Osteocyte (in vitro differentiated cells): ENCODE data around the gene EVC2. TPM values are rescaled to one million over a fixed set of nuclear protein-coding genes. Genes with fewer than 3 reads are reported as not detected.

Source experiments
- DNase-seq: peaks from one replicate; pipeline ENCODE4 v3.0.0; 2021; ENCODE audit warnings: mixed read lengths; ENCODE audit not compliant: unreplicated experiment; ENCODE audit errors: extremely low spot score
- H3K27ac Mint-ChIP-seq: one replicate; pipeline ENCODE4 v1.8.0; 2021; ENCODE audit warnings: mild to moderate bottlenecking, mixed read lengths; ENCODE audit not compliant: unreplicated experiment
- H3K27me3 Mint-ChIP-seq: one replicate; pipeline ENCODE4 v1.8.0; 2021; ENCODE audit warnings: mixed read lengths; ENCODE audit not compliant: unreplicated experiment
- H3K36me3 Mint-ChIP-seq: one replicate; pipeline ENCODE4 v1.8.0; 2021; ENCODE audit warnings: mixed read lengths; ENCODE audit not compliant: unreplicated experiment
- H3K4me1 Mint-ChIP-seq: one replicate; pipeline ENCODE4 v1.8.0; 2021; ENCODE audit warnings: mixed read lengths; ENCODE audit not compliant: unreplicated experiment
- H3K4me3 Mint-ChIP-seq: one replicate; pipeline ENCODE4 v1.8.0; 2021; ENCODE audit warnings: mild to moderate bottlenecking, moderate library complexity, mixed read lengths; ENCODE audit not compliant: unreplicated experiment
- H3K9me3 Mint-ChIP-seq: one replicate; pipeline ENCODE4 v1.8.0; 2021; ENCODE audit warnings: mixed read lengths; ENCODE audit not compliant: unreplicated experiment
- total RNA-seq: library from RNA; stranded (reverse); gene quantifications from 2 replicates; pipeline ENCODE4 v1.2.1, GENCODE V29; 2021
- TF ChIP-seq, protein P1 (sequence below): fragments of 200-600 bp; sonication (generic); IDR thresholded peaks from 2 replicates; pipeline ENCODE4 v1.5.0; 2021; ENCODE audit warnings: antibody characterized with exemption, mild to moderate bottlenecking, moderate library complexity

Gene EVC2
- total RNA-seq, 1 donor from 2014 or later = 3.1 TPM

DNA sequence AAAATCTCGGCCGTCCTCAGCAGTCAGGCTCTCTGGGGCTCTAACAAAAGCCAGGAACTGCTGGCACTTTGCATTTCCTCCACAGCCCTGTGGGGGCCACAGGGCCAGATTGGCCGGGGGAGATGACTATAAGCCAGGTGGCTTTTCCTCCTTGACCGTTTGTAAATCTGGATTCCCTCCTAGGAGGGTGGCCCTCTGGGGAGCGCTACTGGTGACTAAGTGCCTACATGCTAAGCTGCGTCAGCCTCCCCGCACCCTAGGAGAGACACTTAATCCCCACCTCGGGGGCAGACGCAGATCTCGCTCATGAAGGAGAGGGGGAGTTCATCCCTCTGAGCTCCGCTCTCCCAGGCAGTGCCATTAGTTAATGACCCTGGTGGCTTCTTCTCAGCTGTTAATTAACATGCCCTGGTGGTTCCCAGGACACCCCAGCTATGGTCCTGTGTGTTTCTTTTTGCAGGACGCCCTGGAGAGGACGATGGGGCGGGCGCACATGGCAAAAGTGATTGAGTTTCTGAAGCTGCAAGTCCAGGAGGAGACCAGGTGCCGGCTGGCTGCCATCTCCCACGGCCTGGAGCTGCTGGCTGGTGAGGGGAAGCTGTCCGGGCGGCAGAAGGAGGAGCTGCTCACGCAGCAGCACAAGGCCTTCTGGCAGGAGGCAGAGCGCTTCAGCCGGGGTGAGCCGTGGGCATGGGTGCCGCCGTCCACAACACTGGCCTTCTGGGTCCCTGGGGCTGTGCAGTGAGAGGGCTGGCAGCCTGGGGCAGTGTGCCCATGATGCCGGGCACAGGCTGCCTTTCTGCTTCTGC, 44.2 kb upstream of the EVC2 start:
- no peak overlapping the region for H3K27ac Mint-ChIP-seq
- peaks cover 47% of the 10 kb centered on the region for H3K4me1 Mint-ChIP-seq

DNA sequence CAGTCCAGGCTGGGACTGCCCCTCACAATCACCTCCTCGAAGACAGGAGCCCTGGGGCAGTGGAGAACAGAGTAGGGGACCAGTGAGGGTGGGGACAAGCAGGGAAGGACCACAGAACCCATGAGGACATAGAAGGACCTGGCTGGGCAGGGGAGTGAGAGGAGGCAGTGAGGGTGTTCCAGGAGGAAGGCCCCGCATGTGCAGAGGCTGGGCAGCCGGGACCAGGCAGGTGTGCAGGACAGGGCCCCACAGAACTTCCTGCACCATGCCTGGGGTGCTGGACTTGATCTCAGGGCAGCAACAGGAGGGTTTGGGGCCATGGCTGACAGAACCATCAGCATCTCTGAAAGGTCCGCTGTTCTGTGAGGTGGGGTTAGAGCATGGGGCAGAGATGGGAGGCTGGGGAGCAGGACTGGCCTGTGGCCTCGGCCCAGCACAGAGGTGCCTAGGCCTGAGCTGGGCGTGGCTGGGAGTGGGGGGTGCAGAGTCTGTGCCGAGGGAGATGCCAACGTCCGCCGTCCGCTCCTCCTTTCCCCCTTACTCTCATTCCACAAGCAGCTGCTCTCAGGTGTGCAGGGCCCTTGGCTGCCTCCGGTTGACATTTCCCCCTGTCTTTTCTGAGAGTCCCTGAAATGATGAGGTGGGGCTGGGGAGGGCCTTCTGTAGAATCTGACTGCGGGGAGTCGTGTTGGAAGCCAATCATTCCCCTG, 43.5 kb upstream of the EVC2 start:
- Mint-ChIP-seq H3K4me3 (no peak overlapping the region), H3K36me3 (peaks cover 43% of the 10 kb centered on the region), H3K27me3 (no peaks in the 10 kb centered on the region), H3K4me1 (peaks cover 54% of the 10 kb centered on the region), H3K27ac (peak overlapping the region; percentile 44), H3K9me3 (no peaks in the 10 kb centered on the region)
- DNase-seq = peak; percentile 82
- TF ChIP-seq, protein P1, sequence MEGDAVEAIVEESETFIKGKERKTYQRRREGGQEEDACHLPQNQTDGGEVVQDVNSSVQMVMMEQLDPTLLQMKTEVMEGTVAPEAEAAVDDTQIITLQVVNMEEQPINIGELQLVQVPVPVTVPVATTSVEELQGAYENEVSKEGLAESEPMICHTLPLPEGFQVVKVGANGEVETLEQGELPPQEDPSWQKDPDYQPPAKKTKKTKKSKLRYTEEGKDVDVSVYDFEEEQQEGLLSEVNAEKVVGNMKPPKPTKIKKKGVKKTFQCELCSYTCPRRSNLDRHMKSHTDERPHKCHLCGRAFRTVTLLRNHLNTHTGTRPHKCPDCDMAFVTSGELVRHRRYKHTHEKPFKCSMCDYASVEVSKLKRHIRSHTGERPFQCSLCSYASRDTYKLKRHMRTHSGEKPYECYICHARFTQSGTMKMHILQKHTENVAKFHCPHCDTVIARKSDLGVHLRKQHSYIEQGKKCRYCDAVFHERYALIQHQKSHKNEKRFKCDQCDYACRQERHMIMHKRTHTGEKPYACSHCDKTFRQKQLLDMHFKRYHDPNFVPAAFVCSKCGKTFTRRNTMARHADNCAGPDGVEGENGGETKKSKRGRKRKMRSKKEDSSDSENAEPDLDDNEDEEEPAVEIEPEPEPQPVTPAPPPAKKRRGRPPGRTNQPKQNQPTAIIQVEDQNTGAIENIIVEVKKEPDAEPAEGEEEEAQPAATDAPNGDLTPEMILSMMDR = no peak

More for the DNA sequence above, 44.2 kb upstream of the EVC2 start:
- peaks cover 49% of the 10 kb centered on the region for H3K36me3 Mint-ChIP-seq
- peak; percentile 77 for DNase-seq
- H3K4me3 Mint-ChIP-seq = no peak overlapping the region
- no peaks in the 10 kb centered on the region for H3K27me3 Mint-ChIP-seq
- TF ChIP-seq, protein P1 = no peak
- H3K9me3 Mint-ChIP-seq = no peaks in the 10 kb centered on the region

DNA sequence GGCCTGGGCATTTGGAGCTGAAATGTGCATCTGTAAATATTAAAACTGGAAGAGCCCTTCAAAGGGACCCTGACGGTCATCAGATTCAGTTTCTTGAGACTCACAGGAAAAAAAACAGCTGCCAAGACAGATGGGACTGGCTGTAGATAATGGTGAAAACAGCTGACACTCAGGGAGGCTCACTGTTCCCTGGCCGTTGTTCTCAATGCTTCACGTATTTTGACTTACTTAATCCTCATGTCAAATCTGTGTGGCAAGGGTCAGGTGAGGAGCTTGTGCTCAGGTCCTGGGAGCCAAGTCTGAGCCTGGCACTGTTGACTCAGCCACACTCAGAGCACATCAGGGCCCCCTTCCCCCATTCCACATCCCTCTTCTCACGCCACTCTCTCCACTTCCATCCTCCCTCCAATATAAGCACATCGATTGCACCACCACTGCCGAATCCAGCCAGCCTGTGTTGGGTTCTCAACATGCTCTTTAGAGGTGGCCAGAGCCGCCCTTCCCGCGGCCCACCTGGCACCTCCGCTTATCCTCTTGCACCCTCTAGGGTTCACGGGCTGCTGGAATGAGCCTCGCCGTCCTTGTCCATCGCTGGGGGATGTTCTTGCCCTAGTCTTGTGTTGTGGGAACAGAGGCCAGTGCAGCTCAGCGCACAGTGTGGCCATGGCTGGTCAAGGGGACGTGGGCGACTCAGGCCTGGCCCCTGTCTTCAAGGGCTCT, 42.7 kb upstream of the EVC2 start:
- TF ChIP-seq, protein P1 = no peak
- Mint-ChIP-seq H3K27ac (peak overlapping the region; percentile 44), H3K4me1 (peaks cover 58% of the 10 kb centered on the region), H3K9me3 (no peaks in the 10 kb centered on the region), H3K36me3 (peaks cover 42% of the 10 kb centered on the region), H3K4me3 (no peak overlapping the region), H3K27me3 (no peaks in the 10 kb centered on the region)
- DNase-seq = peak; percentile 78

DNA sequence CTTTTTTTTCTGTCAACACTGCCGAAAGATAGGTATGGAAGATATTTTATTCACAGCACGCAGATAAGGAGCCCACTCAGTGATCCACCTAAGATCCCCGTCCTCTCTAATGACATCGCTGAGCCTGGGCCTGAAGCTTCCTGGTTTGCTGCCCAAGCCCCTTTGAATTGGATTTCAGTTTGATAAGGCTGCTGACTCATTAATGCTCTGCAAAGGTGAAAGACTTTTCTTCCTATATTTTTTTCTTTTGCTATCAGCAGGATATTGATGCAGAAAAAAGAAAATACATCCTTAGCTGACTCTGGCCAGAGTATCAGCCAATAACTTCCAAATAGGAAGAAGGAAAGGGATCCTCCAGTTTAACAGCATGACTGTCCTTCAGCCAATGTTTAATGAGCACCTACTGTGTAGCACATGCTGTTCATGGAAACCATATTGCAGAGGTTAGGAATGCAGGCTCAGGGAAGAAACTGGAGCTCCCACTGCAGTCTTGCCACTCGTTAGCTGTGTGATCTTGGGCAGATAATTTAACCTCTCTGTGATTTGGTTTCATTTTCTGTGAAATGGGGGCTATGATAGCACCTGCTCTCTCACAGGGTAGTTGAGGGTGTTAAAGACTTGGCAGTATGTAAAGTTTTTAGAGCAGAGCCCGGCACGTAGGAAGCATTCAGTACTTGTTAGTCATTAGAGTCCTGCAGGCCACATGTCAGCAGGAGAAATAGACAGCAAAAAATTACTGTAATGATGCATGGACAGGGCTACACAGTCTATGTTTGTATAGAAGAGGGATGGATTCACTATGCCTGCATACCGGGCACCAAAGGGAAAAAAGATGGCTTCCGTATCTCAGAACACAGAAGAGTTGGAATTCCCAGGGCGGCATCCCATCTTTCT, 41.9 kb upstream of the EVC2 start:
- peak overlapping the region; percentile 21 for H3K27ac Mint-ChIP-seq
- H3K9me3 Mint-ChIP-seq = no peaks in the 10 kb centered on the region
- peak; percentile 32 for DNase-seq
- no peaks in the 10 kb centered on the region for H3K27me3 Mint-ChIP-seq
- H3K4me3 Mint-ChIP-seq = no peak overlapping the region
- peaks cover 36% of the 10 kb centered on the region for H3K36me3 Mint-ChIP-seq
- TF ChIP-seq, protein P1 = no peak
- H3K4me1 Mint-ChIP-seq = peaks cover 61% of the 10 kb centered on the region
